ENCODE measurements around the gene MAGI1.

Gene MAGI1

DNA sequence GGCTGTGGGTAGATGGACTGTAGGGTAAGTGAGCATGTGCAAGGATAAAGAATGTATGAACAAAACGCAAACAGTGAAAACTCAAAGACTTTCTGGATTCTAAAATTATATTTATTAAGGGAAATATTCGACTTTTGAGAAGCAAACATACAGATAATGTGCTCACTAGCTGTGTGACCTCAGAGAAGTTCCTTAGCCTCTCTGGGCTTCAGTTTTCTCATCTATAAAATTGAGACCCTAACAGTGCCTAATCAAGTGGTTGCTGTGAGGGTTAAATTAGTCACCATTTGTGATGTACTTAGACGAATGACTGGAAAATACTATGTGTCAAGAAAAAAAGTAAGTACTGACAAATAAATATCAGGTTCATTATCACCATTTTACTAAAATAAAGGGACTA, 261.7 kb downstream of the MAGI1 start:
- TF ChIP-seq CTCF (IDR thresholded peaks at IDR 0.05) = no peak
- Histone ChIP-seq H3K9me3 (no peaks in the 10 kb centered on the region), H3K4me3 (ENCODE audit: low read depth in 1 of 2, low read length in 1 of 2) (no peak overlapping the region), H3K27me3 (no peaks in the 10 kb centered on the region), H3K27ac (no peak overlapping the region), H3K36me3 (no peaks in the 10 kb centered on the region), H3K4me1 (ENCODE audit: control insufficient read depth in 1 of 2, insufficient read depth in 1 of 2, low read depth in 1 of 2, low read length in 1 of 2) (no peaks in the 10 kb centered on the region)

DNA sequence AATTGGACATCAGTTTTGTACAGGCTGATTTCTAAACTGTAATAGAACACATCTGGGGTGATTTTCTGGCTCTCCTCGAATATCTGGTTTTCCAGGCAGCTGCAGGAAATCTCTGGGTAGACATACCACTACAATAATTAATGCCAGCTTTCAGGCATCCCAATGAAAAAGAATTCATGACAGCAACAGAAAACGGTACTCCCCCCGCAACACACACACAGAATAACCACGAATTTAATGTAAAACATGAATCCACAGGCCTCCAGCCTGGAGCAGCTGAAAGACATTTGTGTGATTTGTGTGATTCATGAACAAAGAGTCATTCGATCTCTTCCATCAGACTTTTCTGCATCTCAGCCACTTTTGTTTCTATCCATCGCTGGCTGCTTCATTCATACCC, 262.2 kb downstream of the MAGI1 start:
- no peak for TF ChIP-seq CTCF (IDR thresholded peaks at IDR 0.05)
- no peaks in the 10 kb centered on the region for H3K4me1 ChIP-seq (ENCODE audit: control insufficient read depth in 1 of 2, insufficient read depth in 1 of 2, low read depth in 1 of 2, low read length in 1 of 2)
- H3K27ac ChIP-seq = no peak overlapping the region
- H3K4me3 ChIP-seq (ENCODE audit: low read depth in 1 of 2, low read length in 1 of 2) = no peak overlapping the region
- no peaks in the 10 kb centered on the region for H3K9me3 ChIP-seq
- H3K27me3 ChIP-seq = no peaks in the 10 kb centered on the region
- H3K36me3 ChIP-seq = no peaks in the 10 kb centered on the region

- no peaks in the 10 kb centered on the region for H3K4me1 ChIP-seq (ENCODE audit: control insufficient read depth in 1 of 2, insufficient read depth in 1 of 2, low read depth in 1 of 2, low read length in 1 of 2)
- H3K36me3 ChIP-seq = no peaks in the 10 kb centered on the region
- H3K4me3 ChIP-seq (ENCODE audit: low read depth in 1 of 2, low read length in 1 of 2) = no peak overlapping the region
- no peak for TF ChIP-seq CTCF (IDR thresholded peaks at IDR 0.05)
- no peaks in the 10 kb centered on the region for H3K9me3 ChIP-seq
- H3K27ac ChIP-seq = no peak overlapping the region
- H3K27me3 ChIP-seq = no peaks in the 10 kb centered on the region
Observed at GRCh38 chr3:65776081-65776480, 262.6 kb downstream of the MAGI1 start.

DNA sequence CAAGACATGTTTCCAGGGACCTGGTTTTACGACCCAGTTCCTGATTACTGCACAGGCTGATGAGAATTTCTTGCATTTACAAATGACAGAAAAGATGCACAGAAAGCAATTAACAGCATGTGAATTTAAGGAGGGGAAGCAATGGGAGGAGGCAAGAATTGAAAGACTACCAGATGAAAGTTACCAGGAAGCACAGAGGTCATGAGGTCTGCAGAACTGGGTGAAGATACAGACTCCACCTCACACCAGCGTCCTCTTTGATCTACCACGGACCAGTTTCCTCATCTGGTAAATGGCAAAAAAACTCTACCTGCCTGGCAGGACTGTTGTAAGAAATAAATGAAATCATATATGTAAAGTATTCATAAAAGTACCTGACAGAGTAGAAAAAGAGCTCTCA, 266.0 kb downstream of the MAGI1 start:
- Histone ChIP-seq H3K27me3 (no peaks in the 10 kb centered on the region), H3K4me3 (ENCODE audit: low read depth in 1 of 2, low read length in 1 of 2) (no peak overlapping the region), H3K27ac (no peak overlapping the region), H3K4me1 (ENCODE audit: control insufficient read depth in 1 of 2, insufficient read depth in 1 of 2, low read depth in 1 of 2, low read length in 1 of 2) (no peaks in the 10 kb centered on the region), H3K9me3 (no peaks in the 10 kb centered on the region), H3K36me3 (no peaks in the 10 kb centered on the region)
- TF ChIP-seq CTCF (IDR thresholded peaks at IDR 0.05) = no peak

- Histone ChIP-seq H3K36me3 (no peaks in the 10 kb centered on the region), H3K9me3 (no peaks in the 10 kb centered on the region), H3K4me1 (ENCODE audit: control insufficient read depth in 1 of 2, insufficient read depth in 1 of 2, low read depth in 1 of 2, low read length in 1 of 2) (no peaks in the 10 kb centered on the region), H3K4me3 (ENCODE audit: low read depth in 1 of 2, low read length in 1 of 2) (no peak overlapping the region), H3K27me3 (no peaks in the 10 kb centered on the region), H3K27ac (no peak overlapping the region)
- no peak for TF ChIP-seq CTCF (IDR thresholded peaks at IDR 0.05)
Observed at GRCh38 chr3:65767551-65767950, 271.2 kb downstream of the MAGI1 start.

GRCh38 chr3:65762235-65762580, 276.5 kb downstream of the MAGI1 start:
- Histone ChIP-seq H3K36me3 (no peaks in the 10 kb centered on the region), H3K27ac (no peak overlapping the region), H3K9me3 (no peaks in the 10 kb centered on the region), H3K4me3 (ENCODE audit: low read depth in 1 of 2, low read length in 1 of 2) (no peak overlapping the region), H3K27me3 (no peaks in the 10 kb centered on the region), H3K4me1 (ENCODE audit: control insufficient read depth in 1 of 2, insufficient read depth in 1 of 2, low read depth in 1 of 2, low read length in 1 of 2) (no peaks in the 10 kb centered on the region)
- no peak for TF ChIP-seq CTCF (IDR thresholded peaks at IDR 0.05)

Measured in neutrophil (primary cell).